Measurements from ENCODE around the gene AK9.

The AK9 gene

GRCh38 chr6:109686566-109687265 lies 4.3 kb downstream of the AK9 start:
- TF ChIP-seq POLR2AphosphoS5 (IDR thresholded peaks at IDR 0.05; ENCODE audit: low read depth, low read length) (no peak), REST (IDR thresholded peaks at IDR 0.05; ENCODE audit: insufficient read depth in 1 of 2, low read depth in 2 of 2, low read length in 2 of 2) (no peak), TAF1 (IDR thresholded peaks at IDR 0.05; ENCODE audit: borderline replicate concordance, insufficient read depth, low read length) (no peak), FOXP2 (optimal IDR thresholded peaks at IDR 0.05; ENCODE audit: borderline replicate concordance, extremely low read depth, extremely low read length, insufficient read depth) (no peak)

- TF ChIP-seq POLR2AphosphoS5 (IDR thresholded peaks at IDR 0.05; ENCODE audit: low read depth, low read length) (no peak), FOXP2 (optimal IDR thresholded peaks at IDR 0.05; ENCODE audit: borderline replicate concordance, extremely low read depth, extremely low read length, insufficient read depth) (no peak), REST (IDR thresholded peaks at IDR 0.05; ENCODE audit: insufficient read depth in 1 of 2, low read depth in 2 of 2, low read length in 2 of 2) (no peak), SIN3A (IDR thresholded peaks at IDR 0.05; ENCODE audit: borderline replicate concordance, insufficient read depth, low read length) (no peak), TAF1 (IDR thresholded peaks at IDR 0.05; ENCODE audit: borderline replicate concordance, insufficient read depth, low read length) (no peak)
Measured at GRCh38 chr6:109678240-109678639, 12.8 kb downstream of the AK9 start.

- TF ChIP-seq POLR2AphosphoS5 (IDR thresholded peaks at IDR 0.05; ENCODE audit: low read depth, low read length): no peak
- no peak for TF ChIP-seq SIN3A (IDR thresholded peaks at IDR 0.05; ENCODE audit: borderline replicate concordance, insufficient read depth, low read length)
- no peak for TF ChIP-seq TAF1 (IDR thresholded peaks at IDR 0.05; ENCODE audit: borderline replicate concordance, insufficient read depth, low read length)
- TF ChIP-seq REST (IDR thresholded peaks at IDR 0.05; ENCODE audit: insufficient read depth in 1 of 2, low read depth in 2 of 2, low read length in 2 of 2): no peak
- no peak for TF ChIP-seq FOXP2 (optimal IDR thresholded peaks at IDR 0.05; ENCODE audit: borderline replicate concordance, extremely low read depth, extremely low read length, insufficient read depth)
Measured at GRCh38 chr6:109676724-109677123, 14.3 kb downstream of the AK9 start.

- TF ChIP-seq TAF1 (IDR thresholded peaks at IDR 0.05; ENCODE audit: borderline replicate concordance, insufficient read depth, low read length): no peak
- no peak for TF ChIP-seq POLR2AphosphoS5 (IDR thresholded peaks at IDR 0.05; ENCODE audit: low read depth, low read length)
- no peak for TF ChIP-seq FOXP2 (optimal IDR thresholded peaks at IDR 0.05; ENCODE audit: borderline replicate concordance, extremely low read depth, extremely low read length, insufficient read depth)
- TF ChIP-seq SIN3A (IDR thresholded peaks at IDR 0.05; ENCODE audit: borderline replicate concordance, insufficient read depth, low read length): no peak
- TF ChIP-seq REST (IDR thresholded peaks at IDR 0.05; ENCODE audit: insufficient read depth in 1 of 2, low read depth in 2 of 2, low read length in 2 of 2): no peak
Measured at GRCh38 chr6:109672839-109673238, 18.2 kb downstream of the AK9 start.
